ENCODE measurements around the gene BACH2.

DNA sequence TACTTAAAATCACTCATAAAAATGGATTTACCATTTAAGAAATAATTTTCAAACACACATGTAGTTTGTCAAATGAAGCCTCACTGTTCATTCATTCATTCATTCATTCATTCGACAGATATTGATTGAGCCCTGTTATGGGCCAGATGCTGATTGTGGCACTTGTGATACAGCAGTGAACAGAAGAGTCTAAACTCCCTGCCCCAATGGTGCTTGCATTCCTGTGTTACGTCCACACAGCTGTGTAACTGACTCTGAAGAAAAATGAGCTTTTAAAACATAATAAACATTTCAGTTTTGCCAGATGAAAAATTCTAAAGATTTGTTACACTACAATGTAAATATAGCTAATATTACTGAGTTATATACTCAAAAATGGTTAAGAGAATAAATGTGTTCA, 46.2 kb downstream of the BACH2 start:
- no peak for TF ChIP-seq CREB1 (CRISPR knock-in tag; IDR thresholded peaks at IDR 0.05; ENCODE audit: low read depth)
- no peak for TF ChIP-seq CTCF (conservative IDR thresholded peaks at IDR 0.05; ENCODE audit: low read depth in 2 of 2)
- TF ChIP-seq POLR2AphosphoS5 (IDR thresholded peaks at IDR 0.05; ENCODE audit: low read depth) = no peak
- no peak for TF ChIP-seq EZH2 (IDR thresholded peaks at IDR 0.05; ENCODE audit: low read depth, unreplicated experiment)
- TF ChIP-seq EZH2phosphoT487 (IDR thresholded peaks at IDR 0.05; ENCODE audit: unreplicated experiment) = no peak
- TF ChIP-seq ZNF114 (CRISPR knock-in tag; IDR thresholded peaks at IDR 0.05) = no peak
- TF ChIP-seq JUNB (IDR thresholded peaks at IDR 0.05; ENCODE audit: unreplicated experiment) = no peak

All from GM23338 (cell line).